ENCODE data around the gene KLHL6.

DNA sequence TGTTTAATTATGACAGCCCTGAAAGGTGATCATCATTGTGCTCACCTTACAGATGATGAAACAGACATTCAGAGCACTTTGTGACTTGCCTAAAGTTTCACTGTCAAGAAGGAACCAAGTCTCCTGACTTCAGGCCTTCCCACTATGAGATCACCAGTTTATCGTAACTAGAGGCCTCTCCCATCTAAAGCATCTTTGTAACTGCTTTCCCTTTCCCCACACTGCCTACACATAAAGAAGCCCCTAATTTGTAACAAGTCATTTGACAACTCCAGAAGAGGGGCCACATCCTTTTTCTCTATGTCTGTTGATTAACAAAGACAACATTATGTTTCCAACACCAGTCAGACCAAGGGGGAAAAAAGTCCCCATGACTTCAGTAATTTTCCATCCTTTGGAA, 1.1 kb downstream of the KLHL6 start:
- TF ChIP-seq POLR2AphosphoS5 (IDR thresholded peaks at IDR 0.05; ENCODE audit: low read depth, low read length) (no peak), SIN3A (IDR thresholded peaks at IDR 0.05; ENCODE audit: borderline replicate concordance, insufficient read depth, low read length) (no peak), TAF1 (IDR thresholded peaks at IDR 0.05; ENCODE audit: borderline replicate concordance, insufficient read depth, low read length) (no peak), FOXP2 (optimal IDR thresholded peaks at IDR 0.05; ENCODE audit: borderline replicate concordance, extremely low read depth, extremely low read length, insufficient read depth) (no peak)
- TF ChIP-seq, protein P1, sequence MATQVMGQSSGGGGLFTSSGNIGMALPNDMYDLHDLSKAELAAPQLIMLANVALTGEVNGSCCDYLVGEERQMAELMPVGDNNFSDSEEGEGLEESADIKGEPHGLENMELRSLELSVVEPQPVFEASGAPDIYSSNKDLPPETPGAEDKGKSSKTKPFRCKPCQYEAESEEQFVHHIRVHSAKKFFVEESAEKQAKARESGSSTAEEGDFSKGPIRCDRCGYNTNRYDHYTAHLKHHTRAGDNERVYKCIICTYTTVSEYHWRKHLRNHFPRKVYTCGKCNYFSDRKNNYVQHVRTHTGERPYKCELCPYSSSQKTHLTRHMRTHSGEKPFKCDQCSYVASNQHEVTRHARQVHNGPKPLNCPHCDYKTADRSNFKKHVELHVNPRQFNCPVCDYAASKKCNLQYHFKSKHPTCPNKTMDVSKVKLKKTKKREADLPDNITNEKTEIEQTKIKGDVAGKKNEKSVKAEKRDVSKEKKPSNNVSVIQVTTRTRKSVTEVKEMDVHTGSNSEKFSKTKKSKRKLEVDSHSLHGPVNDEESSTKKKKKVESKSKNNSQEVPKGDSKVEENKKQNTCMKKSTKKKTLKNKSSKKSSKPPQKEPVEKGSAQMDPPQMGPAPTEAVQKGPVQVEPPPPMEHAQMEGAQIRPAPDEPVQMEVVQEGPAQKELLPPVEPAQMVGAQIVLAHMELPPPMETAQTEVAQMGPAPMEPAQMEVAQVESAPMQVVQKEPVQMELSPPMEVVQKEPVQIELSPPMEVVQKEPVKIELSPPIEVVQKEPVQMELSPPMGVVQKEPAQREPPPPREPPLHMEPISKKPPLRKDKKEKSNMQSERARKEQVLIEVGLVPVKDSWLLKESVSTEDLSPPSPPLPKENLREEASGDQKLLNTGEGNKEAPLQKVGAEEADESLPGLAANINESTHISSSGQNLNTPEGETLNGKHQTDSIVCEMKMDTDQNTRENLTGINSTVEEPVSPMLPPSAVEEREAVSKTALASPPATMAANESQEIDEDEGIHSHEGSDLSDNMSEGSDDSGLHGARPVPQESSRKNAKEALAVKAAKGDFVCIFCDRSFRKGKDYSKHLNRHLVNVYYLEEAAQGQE (IDR thresholded peaks at IDR 0.05; ENCODE audit: insufficient read depth in 1 of 2, low read depth in 2 of 2, low read length in 2 of 2) = no peak
